HepG2 (cell line): ENCODE data around the gene HOXB2. TPM values are rescaled to one million over a fixed set of nuclear protein-coding genes. Genes with fewer than 3 reads are reported as not detected.

Experiments
- ATAC-seq: fragments of 200-7000 bp; cut with Tn5 transposase; 3 replicates; pipeline ENCODE4 v1.9.1; 2020; ENCODE audit warnings: mild to moderate bottlenecking, moderate library complexity
- BruUV-seq: library from RNA; stranded (reverse); fragments of 400-500 nt; replicated peaks from 2 replicates; lab custom pipeline; 2021; lab: Mats Ljungman, UMichigan
- CTCF ChIA-PET: fragments of 300-600 bp; formaldehyde crosslinking; extraction: SDS; loops from one replicate; lab custom pipeline; 2021; ENCODE audit warnings: low total read pairs, inconsistent platforms, low intra/inter-chr PET ratio; lab: Yijun Ruan, JAX
- POLR2A ChIA-PET: fragments of 350-600 bp; sonication (Branson Sonifier 250); formaldehyde crosslinking; loops from one replicate; lab custom pipeline; 2020; ENCODE audit warnings: antibody characterized with exemption, inconsistent platforms; lab: Yijun Ruan, JAX
- DNase-seq: peaks from one replicate; pipeline ENCODE4 v3.0.0-alpha.2; 2015; ENCODE audit warnings: low spot score
- FAIRE-seq: peaks from 3 replicates; lab custom pipeline; 2011; peaks lifted over from hg19 to GRCh38; lab: Jason Lieb, UNC
- H2AFZ ChIP-seq: one replicate; pipeline ENCODE4 v1.6.1; 2011; ENCODE audit warnings: low read length, inconsistent platforms
- H3K27ac ChIP-seq: fragments of 300-600 bp; 3 replicates; pipeline ENCODE4 v1.8.0; 2011; ENCODE audit warnings: mixed run types, mild to moderate bottlenecking, mixed read lengths, low read length, inconsistent platforms; ENCODE audit not compliant: insufficient read depth; ENCODE audit errors: extremely low read length
- H3K27me3 ChIP-seq, 2 experiments: fragments of 200-600 bp in 1 of 2; 2 replicates in 1 of 2; 3 replicates in 1 of 2; pipeline versions ENCODE4 v1.6.0 to v1.8.0; 2011; ENCODE audit warnings: low read length in 2 of 2, mild to moderate bottlenecking in 2 of 2, moderate library complexity in 2 of 2, inconsistent platforms in 1 of 2; ENCODE audit not compliant: insufficient read depth in 2 of 2, control insufficient read depth in 1 of 2
- H3K36me3 ChIP-seq, 2 experiments: fragments of 200-600 bp in 1 of 2; replicated peaks in 1 of 2; 2 replicates in 1 of 2; 3 replicates in 1 of 2; pipeline versions ENCODE4 v1.5.1 to v1.8.0; 2011; ENCODE audit warnings: low read length in 2 of 2, inconsistent platforms in 1 of 2; ENCODE audit not compliant: insufficient read depth in 2 of 2, control insufficient read depth in 1 of 2
- H3K4me1 ChIP-seq: 2 replicates; pipeline ENCODE4 v1.5.1; 2012; ENCODE audit warnings: low read length, inconsistent platforms; ENCODE audit not compliant: insufficient read depth
- H3K4me2 ChIP-seq: 2 replicates; pipeline ENCODE4 v1.6.0; 2011; ENCODE audit warnings: low read depth, low read length, inconsistent platforms
- H3K4me3 ChIP-seq, 3 experiments: fragments of 200-600 bp in 1 of 3; sonication (generic), shearing (Covaris generic) in 1 of 3; replicated peaks in 1 of 3; 2 replicates each; pipeline ENCODE4 v1.5.1; 2011 to 2016; ENCODE audit warnings: low read length in 3 of 3, inconsistent platforms in 2 of 3, low read depth in 2 of 3, mild to moderate bottlenecking in 2 of 3, control low read depth in 1 of 3, mixed read lengths in 1 of 3; ENCODE audit not compliant: insufficient read depth in 1 of 3
- H3K79me2 ChIP-seq: one replicate; pipeline ENCODE4 v1.6.1; 2011; ENCODE audit warnings: low read length, inconsistent platforms; ENCODE audit not compliant: insufficient read depth
- H3K9ac ChIP-seq: 2 replicates; pipeline ENCODE4 v1.6.0; 2011; ENCODE audit warnings: mild to moderate bottlenecking, low read depth, low read length, inconsistent platforms; ENCODE audit not compliant: insufficient read depth
- H3K9me3 ChIP-seq: 2 replicates; pipeline ENCODE4 v1.5.1; 2012; ENCODE audit warnings: mild to moderate bottlenecking, low read length
- H4K20me1 ChIP-seq: 2 replicates; pipeline ENCODE4 v1.6.0; 2011; ENCODE audit warnings: inconsistent platforms, mild to moderate bottlenecking, low read length, moderate library complexity; ENCODE audit not compliant: insufficient read depth
- ASH2L ChIP-seq: fragments of 300-600, 200-600 bp; sonication (generic); IDR thresholded peaks from 2 replicates; pipeline ENCODE4 v1.7.0; 2017; ENCODE audit warnings: low read depth, mild to moderate bottlenecking, moderate library complexity, mixed read lengths, low read length; ENCODE audit not compliant: insufficient read length
- FOXC1 ChIP-seq: sonication (generic); formaldehyde crosslinking; IDR thresholded peaks from 2 replicates; pipeline ENCODE4 v1.8.0; 2022; ENCODE audit warnings: mild to moderate bottlenecking, missing genetic modification reagents, borderline replicate concordance
- GATAD1 ChIP-seq: IDR thresholded peaks from 2 replicates; pipeline ENCODE4 v1.6.1; 2016; ENCODE audit warnings: missing genetic modification reagents, missing compliant biosample characterization
- HNRNPH1 ChIP-seq: fragments of 200-400 bp; formaldehyde crosslinking; optimal IDR thresholded peaks from 2 replicates; pipeline ENCODE3; 2017; ENCODE audit warnings: mild to moderate bottlenecking, low read depth, low read length
- TERF1 ChIP-seq: sonication (generic); formaldehyde crosslinking; IDR thresholded peaks from 2 replicates; pipeline ENCODE4 v1.8.0; 2022; ENCODE audit warnings: mild to moderate bottlenecking, missing genetic modification reagents, moderate library complexity
- ZNF605 ChIP-seq: sonication (generic); formaldehyde crosslinking; IDR thresholded peaks from 2 replicates; pipeline ENCODE4 v1.8.0; 2022; ENCODE audit warnings: mild to moderate bottlenecking, missing genetic modification reagents
- ZNF674 ChIP-seq: sonication (generic); formaldehyde crosslinking; IDR thresholded peaks from 2 replicates; pipeline ENCODE4 v1.5.0; 2020; ENCODE audit warnings: low read depth, mild to moderate bottlenecking, missing genetic modification reagents
- ZNF776 ChIP-seq: sonication (generic); formaldehyde crosslinking; IDR thresholded peaks from 2 replicates; pipeline ENCODE4 v1.4.0; 2020; ENCODE audit warnings: mild to moderate bottlenecking, missing genetic modification reagents
- WGBS: methylation state at CpG from one replicate; pipeline ENCODE4 v1.1.6; 2017; ENCODE audit warnings: low lambda C conversion rate; 5-methylcytosine and 5-hydroxymethylcytosine counted together
- in situ Hi-C: cut with HindIII; loops from 2 replicates; pipeline ENCODE4 v1.10.0; 2017; ENCODE audit warnings: low pct_unique_long_range_greater_than_20kb; ENCODE audit not compliant: extremely low pct_ligation_motif_present
- intact Hi-C: fragments of 100-400 bp; cut with micrococcal nuclease; formaldehyde crosslinking; loops from one replicate; pipeline ENCODE4 v1.10.0; 2022; ENCODE audit not compliant: unreplicated experiment
- polyA plus RNA-seq, 8 experiments: library from polyadenylated mRNA; depleted of rRNA in 3 of 8; stranded (reverse) in 7 of 8; unstranded in 1 of 8; fragments of >200 nt; fragmentation: Illumina TruSeq in 4 of 8; extraction: Trizol in 4 of 8; gene quantifications; 2 replicates each; pipeline versions ENCODE4 v1.2.1 to v1.2.3, GENCODE V29; 2011 to 2016; ENCODE audit warnings: low read depth in 4 of 8, missing spikeins in 1 of 8, mixed read lengths in 1 of 8; ENCODE audit not compliant: insufficient read depth in 1 of 8
- total RNA-seq, 5 experiments: library from RNA; depleted of rRNA; stranded (reverse); fragments of >200 nt; fragmentation: Illumina TruSeq; extraction: Trizol; gene quantifications; 2 replicates each; pipeline ENCODE4 v1.2.3, GENCODE V29; 2016; ENCODE audit warnings: low read depth in 1 of 5
- TF ChIP-seq, protein P1 (sequence below), 2 experiments: sonication (generic) in 1 of 2; formaldehyde crosslinking in 1 of 2; IDR thresholded peaks; 2 replicates each; pipeline versions ENCODE4 v1.5.1 to v1.6.1; 2011 to 2020; ENCODE audit warnings: borderline replicate concordance in 1 of 2, low read depth in 1 of 2, low read length in 1 of 2, mild to moderate bottlenecking in 1 of 2, missing genetic modification reagents in 1 of 2, moderate library complexity in 1 of 2

Gene HOXB2
- total and polyA plus RNA-seq, 2 of the 13 experiments (the other 11 are each of a cell fraction or from before 2014, with no cell fraction given): not detected

- in situ Hi-C loops: no loop called here
- Histone ChIP-seq H3K27me3 (peaks cover 4 to 54% of the 10 kb centered on the region in 2 experiments), H3K4me1 (no peaks in the 10 kb centered on the region), H3K9me3 (no peaks in the 10 kb centered on the region), H3K27ac (no peak overlapping the region), H3K4me3 (no peak overlapping the region), H3K36me3 (no peaks in the 10 kb centered on the region), H3K4me2 (no peak overlapping the region), H4K20me1 (no peaks in the 10 kb centered on the region), H2AFZ (no peak overlapping the region), H3K79me2 (no peaks in the 10 kb centered on the region), H3K9ac (no peak overlapping the region)
- 22% methylated on average over 4 of the region's 4 CpGs for WGBS
- FAIRE-seq (no peak), ATAC-seq (no peak), DNase-seq (no peak)
- CTCF ChIA-PET: no interaction called here
- intact Hi-C loops: no loop called here
- no TSS peak for BruUV-seq
- POLR2A ChIA-PET: no interaction called here
- TF ChIP-seq, protein P1, sequence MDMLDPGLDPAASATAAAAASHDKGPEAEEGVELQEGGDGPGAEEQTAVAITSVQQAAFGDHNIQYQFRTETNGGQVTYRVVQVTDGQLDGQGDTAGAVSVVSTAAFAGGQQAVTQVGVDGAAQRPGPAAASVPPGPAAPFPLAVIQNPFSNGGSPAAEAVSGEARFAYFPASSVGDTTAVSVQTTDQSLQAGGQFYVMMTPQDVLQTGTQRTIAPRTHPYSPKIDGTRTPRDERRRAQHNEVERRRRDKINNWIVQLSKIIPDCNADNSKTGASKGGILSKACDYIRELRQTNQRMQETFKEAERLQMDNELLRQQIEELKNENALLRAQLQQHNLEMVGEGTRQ (IDR thresholded peaks at IDR 0.05; ENCODE audit: low read depth, low read length): no peak
- TF ChIP-seq, protein P1 (CRISPR knock-in tag; IDR thresholded peaks at IDR 0.05; ENCODE audit: borderline replicate concordance): no peak
- TF ChIP-seq TERF1 (CRISPR knock-in tag): no peak
- no peak for TF ChIP-seq FOXC1 (CRISPR knock-in tag)
- no peak for TF ChIP-seq HNRNPH1
- no peak for TF ChIP-seq ZNF605
- no peak for TF ChIP-seq GATAD1 (CRISPR knock-in tag)
- TF ChIP-seq ZNF674 (CRISPR knock-in tag): no peak
- TF ChIP-seq ASH2L: no peak
- TF ChIP-seq ZNF776: no peak
These were observed 5.7 kb downstream of the HOXB2 start for GRCh38 chr17:48539177-48539576.
